Esophagus mucosa (tissue), 1 donor: Measurements from ENCODE around the gene MYBPC1. TPM values are rescaled to one million over a fixed set of nuclear protein-coding genes. Genes with fewer than 3 reads are reported as not detected.
"Not testable (repeated sequence)": the region's sequence is repeated elsewhere in the genome, so short reads cannot be mapped to it uniquely, and the experiment has no call there.

Source experiments
- ATAC-seq: fragments of 200-7000 bp; cut with Tn5 transposase; one replicate; pipeline ENCODE4 v1.9.1; 2020
- total RNA-seq: library from RNA; stranded (reverse); gene quantifications from one replicate; pipeline ENCODE4 v1.2.4, GENCODE V29; 2023
- donor health status: DM: yes; HTN: yes; CAD: no.

Gene MYBPC1
- total RNA-seq, 1 donor from 2014 or later, result 0.40 TPM

DNA sequence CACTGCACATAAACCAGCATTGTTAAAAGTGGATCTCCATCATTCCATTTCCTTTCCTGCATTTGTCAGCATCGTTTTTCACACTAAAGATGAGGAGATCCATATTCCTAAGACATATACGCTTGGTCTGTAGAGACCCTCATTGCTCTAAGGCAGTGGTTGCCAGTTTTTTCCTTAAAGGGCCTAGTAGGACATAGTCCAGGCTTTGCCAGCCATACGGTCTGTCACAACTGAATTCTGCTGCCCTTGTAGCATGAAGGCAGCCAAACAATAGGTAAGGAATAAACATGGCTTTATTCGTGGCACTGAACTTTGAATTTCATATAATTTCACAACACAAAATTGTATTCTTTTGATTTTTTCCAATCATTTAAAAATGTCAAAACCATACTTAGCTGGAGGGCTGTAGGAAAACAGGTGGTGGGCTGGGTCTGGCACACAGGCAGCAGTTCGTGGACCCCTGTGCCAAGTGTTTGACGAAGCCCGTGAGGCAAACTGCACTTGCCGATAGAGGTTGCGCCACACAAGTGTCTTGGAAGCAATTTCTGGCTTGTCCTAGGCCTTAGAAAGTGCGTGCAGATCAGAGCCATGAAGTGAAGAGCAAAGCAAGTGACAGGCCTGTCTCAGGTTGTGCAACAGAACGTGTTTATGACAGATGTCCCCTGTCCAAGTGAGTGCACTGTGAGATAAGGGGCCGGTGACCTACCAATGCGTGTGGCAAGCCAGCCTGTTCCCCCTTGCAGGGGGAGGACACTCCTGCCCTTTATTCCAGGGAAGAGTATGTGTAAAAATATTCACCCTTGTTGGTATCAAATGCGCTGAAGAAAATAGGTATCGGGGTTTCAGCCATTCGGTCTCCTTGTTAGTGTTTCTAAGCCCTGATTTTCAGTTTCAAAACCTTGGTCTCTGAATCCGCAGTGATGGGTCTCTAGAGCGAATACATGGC lies 101.8 kb downstream of the MYBPC1 start:
- ATAC-seq, result peak; percentile 37

DNA sequence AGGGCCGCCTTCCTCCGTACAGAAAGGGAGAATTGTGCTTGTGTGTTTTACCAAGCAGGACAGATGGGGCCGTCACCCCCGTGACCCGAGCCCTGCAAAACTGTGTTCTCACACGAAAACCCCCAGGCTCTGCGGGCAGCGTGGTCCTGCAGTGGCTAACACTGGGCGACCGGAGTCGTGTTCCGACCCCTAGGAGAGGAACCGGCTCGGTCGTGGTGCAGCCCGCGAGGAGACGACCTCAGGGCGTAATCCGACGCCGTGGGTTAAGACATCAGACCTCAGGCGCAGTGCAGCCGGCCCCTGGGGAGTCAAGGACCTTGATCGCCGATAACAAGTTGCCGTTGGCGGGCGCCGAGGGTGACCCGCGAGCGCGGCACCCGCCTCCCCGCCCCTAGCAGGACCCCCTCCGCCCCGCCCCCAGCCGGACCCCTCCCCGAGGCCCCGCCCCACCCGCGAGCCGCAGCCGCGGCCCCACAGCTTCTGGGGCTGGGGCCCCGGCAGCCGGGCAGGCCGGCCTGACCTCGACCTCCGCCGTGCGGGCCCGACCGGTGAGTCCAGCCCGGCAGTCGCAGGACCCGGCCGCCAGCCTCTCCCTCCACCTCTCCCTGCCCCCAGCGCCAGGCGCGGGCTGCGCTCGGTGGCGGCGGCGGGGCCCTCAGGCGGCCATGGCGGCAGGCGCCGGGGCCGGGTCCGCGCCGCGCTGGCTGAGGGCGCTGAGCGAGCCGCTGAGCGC lies 102.6 kb downstream of the MYBPC1 start, which contains the start of gene CHPT1:
Gene CHPT1, plus strand, starts transcription at position 444 of the 733 bp plus-strand sequence. Its CDS starts 222 bp downstream, at position 666.
- peak; percentile 71 for ATAC-seq

DNA sequence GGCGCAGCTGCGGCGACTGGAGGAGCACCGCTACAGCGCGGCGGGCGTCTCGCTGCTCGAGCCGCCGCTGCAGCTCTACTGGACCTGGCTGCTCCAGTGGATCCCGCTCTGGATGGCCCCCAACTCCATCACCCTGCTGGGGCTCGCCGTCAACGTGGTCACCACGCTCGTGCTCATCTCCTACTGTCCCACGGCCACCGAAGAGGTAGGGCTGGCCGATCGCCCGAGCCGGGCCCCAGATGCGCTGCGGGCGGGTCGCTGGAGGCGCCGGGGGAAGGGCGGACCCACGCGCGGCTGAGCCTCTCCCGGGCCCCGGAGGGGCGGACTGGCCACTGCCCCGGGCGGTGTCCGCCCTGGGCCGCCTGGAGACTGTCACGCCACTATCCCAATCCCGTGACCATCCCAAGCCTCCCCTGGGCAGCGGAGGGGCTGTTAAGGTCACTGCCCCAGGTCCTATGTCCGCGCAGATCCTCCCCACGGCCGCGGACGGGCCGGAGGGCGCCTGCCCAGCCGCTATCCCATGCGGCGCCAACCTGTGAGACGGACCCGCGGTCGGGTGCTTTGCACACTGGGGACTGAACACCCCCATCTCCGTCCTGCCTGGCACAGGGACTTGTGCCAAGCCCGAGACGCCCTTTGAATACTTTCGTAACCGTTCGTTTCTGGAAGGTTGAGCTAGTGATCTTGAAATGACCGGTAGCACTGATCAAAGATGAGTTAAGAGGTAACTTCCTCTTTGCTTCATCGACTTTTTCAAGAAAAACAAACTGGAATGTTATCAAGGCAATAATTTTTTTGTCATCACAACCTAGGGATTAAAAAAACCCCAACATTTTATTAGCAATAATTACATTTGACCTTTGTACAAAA lies 103.4 kb downstream of the MYBPC1 start:
- peak; percentile 34 for ATAC-seq

DNA sequence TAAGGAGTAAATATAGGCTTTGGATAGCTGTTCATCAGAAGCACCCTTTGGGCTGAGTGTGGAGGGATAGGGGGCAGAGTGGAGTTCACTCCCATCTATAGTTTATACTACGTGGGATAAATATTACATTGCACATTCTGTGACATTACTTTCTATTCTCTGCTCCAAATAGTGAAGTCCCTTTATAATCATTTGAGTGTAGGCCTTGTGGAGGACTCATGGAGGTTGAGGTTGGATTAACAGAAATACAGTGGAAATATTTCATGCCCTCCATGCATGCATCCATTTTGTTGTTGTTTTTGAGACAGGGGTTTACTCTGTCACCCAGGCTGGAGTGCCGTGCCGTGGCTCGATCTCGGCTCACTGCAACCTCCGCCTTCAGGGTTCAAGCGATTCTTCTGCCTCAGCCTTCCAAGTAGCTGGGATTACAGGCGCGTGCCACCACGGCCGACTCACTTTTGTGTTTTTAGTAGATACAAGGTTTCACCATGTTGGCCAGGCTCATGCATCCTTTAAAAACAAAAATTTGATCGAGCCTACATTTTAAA lies 104.1 kb downstream of the MYBPC1 start:
- no peak for ATAC-seq

DNA sequence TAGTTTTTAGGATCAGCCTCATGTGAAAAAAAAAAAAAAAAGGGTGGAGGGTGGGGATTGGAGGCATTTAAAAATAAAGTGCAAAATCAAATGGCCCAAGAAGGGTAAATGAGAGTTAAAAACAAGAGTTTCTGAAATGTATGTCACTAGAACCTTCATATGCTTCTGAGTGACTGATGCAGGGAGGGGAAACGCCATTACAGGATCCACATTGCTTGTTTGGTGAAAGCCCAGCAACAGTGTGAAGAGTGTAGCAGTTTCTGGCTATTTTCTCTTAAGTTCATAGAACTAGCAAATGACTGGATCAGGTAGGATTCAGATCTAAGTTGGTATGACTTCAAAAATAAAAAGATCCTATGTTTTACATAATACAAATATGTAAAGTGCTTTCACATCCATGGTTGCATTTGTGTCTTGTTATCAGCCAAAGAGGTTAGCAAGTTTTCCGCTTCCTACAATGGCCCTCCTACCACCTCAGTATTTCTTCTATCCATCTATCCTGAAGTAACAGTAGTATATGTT lies 105.6 kb downstream of the MYBPC1 start:
- no peak for ATAC-seq

DNA sequence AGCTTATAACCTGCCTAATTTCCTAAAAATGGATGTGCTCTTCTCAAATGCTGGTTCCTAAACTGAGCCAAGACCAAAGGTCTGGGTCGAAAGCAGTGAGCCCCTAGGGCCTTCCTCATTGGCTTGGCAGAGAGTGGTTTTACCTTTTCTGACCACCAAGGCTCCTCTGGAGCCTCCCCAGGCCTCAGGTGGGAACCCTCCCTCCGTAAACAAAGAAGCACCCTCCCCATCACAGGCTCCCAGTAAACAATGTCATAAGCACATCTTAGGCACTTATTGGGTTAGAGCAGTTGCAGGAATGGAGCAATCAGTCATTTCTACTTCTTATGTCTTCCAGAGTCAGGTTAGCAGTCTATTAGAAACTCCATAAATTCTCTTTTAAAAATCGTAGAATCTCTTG lies 108.7 kb downstream of the MYBPC1 start:
- ATAC-seq, result no peak

DNA sequence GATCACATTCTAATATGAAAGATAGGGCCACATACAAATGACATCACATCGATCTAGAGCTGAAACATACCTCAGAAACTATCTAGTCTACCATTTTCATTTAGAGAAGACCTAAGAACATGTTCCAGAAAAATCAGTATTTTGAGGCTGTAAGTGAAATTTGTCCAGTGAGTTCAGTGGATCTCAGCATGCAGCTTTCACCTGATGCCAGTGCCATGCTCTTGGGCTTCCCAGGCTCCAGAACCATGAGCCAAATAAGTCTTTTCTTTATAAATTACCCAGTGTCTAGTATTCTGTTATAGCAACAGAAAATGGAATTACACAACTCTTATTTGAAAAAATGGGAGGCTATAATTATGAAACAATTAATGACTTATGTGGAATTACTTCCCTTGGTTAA lies 111.6 kb downstream of the MYBPC1 start:
- no peak for ATAC-seq

DNA sequence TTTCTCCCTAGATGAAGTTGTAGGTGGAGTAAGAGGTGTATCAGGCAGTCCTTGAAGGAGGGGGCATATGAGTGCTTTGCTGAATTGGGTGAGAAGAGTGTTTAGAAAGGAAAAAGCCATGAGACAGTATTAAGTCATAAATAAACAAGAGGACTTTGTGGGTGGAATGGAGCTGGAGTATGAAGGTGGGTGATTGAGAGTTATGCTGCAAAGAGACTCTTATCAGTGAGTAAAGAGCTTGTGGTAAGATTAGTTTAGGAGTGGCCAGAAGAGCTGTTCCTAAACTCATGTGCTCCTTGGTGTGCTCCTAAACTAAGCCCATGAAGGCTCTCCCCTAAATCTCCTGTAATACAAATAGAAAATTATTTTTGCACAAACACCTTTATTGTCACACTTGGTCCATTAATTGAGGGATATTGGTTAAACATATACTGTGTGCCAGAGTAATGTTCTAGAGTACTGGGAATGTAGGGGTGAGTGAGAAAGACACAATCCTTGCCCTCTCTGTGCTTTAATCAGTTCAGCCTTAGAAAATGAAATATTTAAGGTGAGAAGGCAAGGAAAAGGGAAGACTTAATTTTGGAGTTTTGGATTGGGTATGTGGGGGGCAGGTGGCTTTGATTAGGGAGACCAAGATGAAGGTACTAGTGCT lies 112.5 kb downstream of the MYBPC1 start:
- no peak for ATAC-seq

DNA sequence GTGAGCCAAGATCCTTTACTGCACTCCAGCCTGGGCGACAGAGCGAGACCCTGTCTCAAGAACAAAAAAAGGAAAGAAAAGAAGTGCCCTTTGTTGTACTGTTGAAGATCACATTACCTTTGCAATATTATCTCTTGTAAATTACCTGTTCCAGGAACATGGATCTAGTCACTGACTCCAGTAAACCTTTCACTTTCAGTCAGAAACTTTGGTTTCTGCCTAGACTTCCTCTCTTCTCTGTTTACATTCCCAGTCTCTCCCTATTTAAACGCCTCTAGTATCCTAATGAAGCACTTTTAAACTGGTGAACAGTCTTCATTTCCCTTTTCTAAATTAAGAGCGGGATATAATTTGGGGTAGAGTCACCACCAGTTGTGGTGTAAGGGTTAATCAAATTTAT lies 115.5 kb downstream of the MYBPC1 start:
- ATAC-seq, result no peak

DNA sequence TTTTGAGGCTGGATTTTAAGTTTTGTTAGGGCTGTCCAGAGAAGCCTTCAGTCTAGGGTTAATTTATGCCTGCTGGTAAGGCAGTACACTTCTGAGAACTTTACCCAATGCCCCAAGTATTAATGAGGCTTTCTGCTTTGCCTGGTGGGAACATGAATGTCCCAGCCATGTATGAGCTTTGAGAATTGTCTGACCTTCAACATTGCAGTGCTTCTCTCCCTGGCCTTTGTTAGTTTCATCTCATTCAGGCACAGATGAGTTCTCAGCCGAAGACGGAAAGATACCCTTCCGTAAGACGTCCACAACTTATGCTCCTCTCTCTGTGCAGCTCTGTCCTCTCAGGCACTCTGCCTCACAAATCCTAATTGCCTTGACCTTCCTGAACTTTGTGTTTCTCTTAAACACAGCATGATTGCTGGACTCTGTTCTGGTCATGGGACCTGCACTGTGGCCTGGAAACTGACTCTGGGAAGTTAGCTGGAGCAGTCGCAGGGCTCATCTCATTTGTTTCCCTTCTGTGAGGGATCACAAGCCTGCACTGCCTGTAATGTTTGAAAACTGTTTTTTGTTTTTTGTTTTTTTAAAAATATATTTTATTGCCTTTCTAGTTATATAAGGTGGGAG lies 118.4 kb downstream of the MYBPC1 start:
- ATAC-seq, result no peak

DNA sequence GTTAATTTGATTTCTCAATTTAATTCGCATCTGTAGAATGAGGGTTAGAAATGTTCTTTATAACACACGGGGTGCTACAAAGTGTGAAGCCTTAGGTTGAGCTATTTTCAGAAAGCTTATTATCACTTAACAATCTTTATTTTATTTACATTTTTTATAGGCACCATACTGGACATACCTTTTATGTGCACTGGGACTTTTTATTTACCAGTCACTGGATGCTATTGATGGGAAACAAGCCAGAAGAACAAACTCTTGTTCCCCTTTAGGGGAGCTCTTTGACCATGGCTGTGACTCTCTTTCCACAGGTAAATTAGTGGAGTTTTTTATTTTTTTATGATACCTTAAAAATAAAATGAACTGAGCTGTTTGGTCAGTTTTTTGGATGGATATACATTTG lies 119.2 kb downstream of the MYBPC1 start:
- no peak for ATAC-seq

DNA sequence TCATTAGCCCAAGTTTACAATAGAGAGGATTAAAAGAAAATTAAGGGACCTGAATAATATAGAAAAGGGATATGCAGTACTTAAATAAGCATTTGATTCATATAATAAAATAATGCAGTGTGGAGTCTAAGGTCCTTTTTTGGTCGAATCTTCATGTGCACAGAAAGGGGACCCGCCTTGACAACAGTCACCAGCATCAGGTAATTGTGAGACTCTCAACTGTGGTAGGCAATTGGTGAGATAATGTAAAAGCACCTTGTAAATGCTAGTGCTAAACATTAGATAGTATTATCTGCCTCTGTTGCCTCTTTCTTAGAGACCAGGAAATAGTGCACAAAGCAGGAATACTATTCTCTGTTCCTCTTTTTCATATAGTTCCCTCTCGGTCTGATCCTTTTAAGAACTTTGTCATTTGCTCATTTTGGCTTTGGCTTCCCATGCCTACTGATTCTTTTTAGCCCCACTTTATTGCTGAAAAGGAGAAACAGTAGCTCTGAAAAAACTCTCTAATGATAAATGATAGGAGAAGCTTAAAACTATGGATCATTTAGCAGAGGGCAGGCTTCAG lies 120.2 kb downstream of the MYBPC1 start:
- no peak for ATAC-seq

DNA sequence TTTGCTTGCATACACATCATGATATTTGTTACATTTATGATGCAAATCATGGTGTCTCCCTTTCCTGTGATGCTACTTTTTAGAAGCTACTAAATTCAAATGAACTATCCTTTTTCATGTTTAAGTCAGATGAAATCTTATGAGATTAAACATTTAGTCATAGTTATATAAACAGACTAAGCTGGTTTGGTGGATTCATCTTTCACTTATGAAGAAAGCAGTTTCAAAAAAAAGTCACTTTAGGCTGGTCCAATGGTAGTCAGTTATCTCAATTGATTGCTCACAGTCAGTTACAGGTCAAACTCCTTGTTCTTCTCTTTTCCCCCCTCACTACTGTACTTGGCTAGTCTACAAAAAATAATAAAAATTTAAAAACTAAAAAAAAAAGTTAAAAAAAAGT lies 124.8 kb downstream of the MYBPC1 start:
- ATAC-seq, result no peak

DNA sequence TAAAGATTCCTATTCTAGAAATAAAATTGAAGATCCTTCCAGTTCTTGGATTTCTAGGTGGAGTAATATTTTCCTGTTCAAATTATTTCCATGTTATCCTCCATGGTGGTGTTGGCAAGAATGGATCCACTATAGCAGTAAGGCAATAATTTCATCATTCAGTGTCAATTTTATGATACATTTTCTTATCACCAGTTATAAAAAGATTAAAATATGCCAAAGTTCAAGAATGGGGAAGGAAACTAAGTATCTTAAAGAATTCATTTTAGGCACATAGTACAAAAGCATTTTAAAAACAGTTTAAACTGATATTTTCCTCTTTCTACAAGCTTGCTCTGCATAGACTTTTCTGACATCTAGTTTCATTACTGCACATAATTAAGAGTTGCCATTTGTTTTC lies 125.3 kb downstream of the MYBPC1 start:
- no peak for ATAC-seq

DNA sequence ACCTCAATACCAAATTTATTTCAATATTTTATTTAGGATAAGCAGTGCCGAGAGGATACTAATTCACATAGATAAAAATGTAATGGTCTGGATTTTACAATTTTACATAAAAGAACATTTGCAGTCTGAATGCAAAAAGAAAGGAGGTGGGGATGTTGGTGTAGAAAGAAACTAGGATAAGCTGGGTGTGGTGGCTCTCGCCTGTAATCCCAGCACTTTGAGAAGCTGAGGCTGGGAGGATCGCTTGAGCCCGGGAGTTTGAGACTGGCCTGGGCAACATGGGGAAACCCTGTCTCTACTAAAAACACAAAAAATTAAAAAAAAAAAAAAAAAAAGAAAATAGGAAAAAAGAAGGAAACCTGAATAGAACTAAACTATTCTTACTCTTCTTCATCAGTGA lies 127.6 kb downstream of the MYBPC1 start:
- ATAC-seq, result no peak

DNA sequence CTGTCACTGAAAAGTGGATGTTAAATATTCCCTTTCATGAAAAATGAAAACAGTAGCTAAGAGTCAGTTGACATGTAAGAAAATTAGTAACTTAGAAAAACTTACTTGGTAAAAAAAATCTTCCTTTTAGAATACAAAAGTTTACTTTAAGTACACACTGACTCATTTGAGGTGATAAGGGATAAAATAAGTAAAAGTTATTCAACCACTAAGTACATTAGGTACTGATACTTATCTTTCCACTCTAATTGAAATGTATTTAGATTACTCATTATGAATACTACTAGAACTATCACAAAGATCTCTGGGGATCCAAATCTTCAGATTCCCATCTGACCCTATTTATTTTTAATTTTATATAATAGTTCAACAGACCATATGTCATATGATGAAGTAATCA lies 132.3 kb downstream of the MYBPC1 start:
- ATAC-seq, result no peak

DNA sequence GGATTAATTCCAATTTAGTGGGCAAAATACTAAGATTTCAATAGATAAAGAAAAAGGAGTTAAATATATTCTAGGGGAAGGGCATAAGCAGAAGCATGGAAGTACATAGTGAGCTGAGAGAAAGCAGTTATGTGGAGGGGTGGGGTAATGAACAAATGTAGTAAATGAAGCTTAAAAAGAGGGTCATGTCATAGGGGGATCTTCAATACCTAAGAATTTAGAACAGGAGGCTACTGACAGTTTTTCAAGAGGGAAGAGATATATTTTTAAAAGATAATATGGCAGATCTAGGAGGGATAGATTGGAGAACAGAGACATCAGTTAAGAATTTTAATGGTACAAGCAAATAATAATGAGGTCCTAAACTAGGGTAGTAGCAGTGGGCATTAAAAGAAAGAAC lies 135.1 kb downstream of the MYBPC1 start:
- no peak for ATAC-seq

DNA sequence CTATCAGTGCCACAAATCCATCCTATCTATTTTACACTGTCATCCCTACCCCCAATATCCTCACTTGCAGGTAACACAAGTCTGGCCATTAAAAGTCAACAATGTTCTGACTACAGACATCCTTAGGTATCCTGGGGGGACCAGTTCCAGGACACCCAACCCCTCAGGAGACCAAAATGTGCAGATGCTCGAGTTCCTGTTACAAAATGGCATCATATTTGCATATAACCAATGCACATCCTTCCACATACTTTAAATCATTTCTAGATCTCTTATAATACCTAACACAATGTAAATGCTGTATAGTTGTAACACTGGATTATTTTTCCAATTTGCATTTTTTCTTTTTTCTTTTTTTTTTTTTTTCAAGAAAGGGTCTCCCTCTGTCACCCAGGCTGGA lies 137.5 kb downstream of the MYBPC1 start:
- ATAC-seq, result no peak

DNA sequence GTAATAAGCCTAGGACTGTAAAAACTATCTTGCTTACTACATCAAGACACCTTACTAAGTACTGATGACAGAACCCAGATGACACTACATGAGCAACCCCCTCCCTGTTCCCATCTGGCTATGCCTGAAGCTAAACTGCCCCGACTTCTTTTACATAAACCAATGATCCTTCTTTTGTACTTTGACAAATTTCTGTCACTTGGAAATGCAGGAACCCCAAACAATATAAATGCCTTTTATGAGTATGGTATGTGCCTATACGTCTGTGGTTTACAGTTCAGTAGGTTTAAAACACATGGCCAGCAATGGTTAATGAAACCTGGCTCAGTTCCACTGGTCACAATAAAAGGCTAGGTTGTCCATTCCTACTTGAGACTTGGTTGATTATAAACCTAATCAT lies 138.4 kb downstream of the MYBPC1 start:
- no peak for ATAC-seq

DNA sequence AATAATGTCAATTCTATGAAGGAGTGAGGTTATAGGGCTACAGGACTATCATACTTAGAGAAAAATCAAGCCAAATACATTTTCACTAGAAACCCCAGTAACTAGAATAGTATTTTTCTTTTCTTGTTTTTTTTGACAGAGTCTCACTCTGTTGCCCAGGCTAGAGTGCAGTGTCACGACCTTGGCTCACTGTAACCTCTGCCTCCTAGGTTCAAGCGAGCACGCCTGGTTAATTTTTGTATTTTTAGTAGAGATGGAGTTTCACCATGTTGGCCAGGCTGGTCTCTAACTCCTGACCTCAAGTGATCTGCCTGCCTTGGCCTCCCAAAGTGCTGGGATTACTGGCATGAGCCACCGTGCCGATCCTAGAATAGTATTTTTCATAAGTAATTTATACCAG lies 139.7 kb downstream of the MYBPC1 start:
- not testable (repeated sequence) for ATAC-seq
